OCI-LY1 (cell line): ENCODE data around the gene DCAF15.

ENCODE experiments used
- CTCF ChIP-seq: fragments of 200-600 bp; sonication (generic), shearing (Covaris generic); IDR thresholded peaks from 2 replicates; pipeline ENCODE4 v1.5.1; 2017; ENCODE audit warnings: mild to moderate bottlenecking, antibody characterized with exemption, low read length, moderate library complexity, mixed read lengths
- EZH2 ChIP-seq: fragments of 200-600 bp; sonication (generic), shearing (Covaris generic); IDR thresholded peaks from 2 replicates; pipeline ENCODE4 v1.8.0; 2017; ENCODE audit warnings: borderline replicate concordance, mixed run types, mild to moderate bottlenecking, antibody characterized with exemption, low read length, moderate library complexity, mixed read lengths

DNA sequence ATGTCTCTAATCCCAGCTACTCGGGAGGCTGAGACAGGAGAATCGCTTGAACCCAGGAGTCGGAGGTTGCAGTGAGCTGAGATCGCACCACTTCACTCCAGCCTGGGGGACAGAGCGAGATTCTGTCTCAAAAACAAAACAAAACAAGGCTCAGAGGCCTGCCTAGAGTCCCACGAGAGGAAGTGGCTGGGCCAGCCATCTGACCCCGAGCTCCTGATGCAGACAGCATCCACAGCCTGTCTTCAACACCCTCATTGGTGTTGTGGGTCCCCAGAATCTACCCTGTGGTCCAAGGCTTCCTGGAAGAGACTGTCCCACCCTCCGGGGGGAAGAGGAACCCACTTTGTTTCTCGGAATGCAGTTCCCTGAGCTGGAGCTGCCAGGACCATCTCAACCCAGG, 29.2 kb downstream of the DCAF15 start:
- TF ChIP-seq CTCF (no peak), EZH2 (no peak)
